ENCODE measurements around the gene AHNAK.

Gene AHNAK

GRCh38 chr11:62430425-62430824 is 116.2 kb downstream of the AHNAK start:
- DNase-seq = no peak

- no peak for DNase-seq
Observed at GRCh38 chr11:62428871-62429560, 117.6 kb downstream of the AHNAK start.

- peak in 1 of 3 experiments; percentile 28 for DNase-seq
Observed at GRCh38 chr11:62427630-62428233, 118.9 kb downstream of the AHNAK start.

GRCh38 chr11:62423012-62423411 is 123.6 kb downstream of the AHNAK start:
- DNase-seq = no peak

- DNase-seq = no peak
Observed at GRCh38 chr11:62421996-62422395, 124.6 kb downstream of the AHNAK start.

- no peak for DNase-seq
Observed at GRCh38 chr11:62420882-62421281, 125.7 kb downstream of the AHNAK start.

GRCh38 chr11:62419943-62420342 is 126.7 kb downstream of the AHNAK start:
- DNase-seq = no peak

GRCh38 chr11:62419314-62419929 is 127.2 kb downstream of the AHNAK start:
- no peak for DNase-seq

- no peak for DNase-seq
Observed at GRCh38 chr11:62418733-62419132, 127.9 kb downstream of the AHNAK start, which contains the start of gene SCGB1A1. Gene SCGB1A1 (plus strand): TSS chr11:62419033. CDS start chr11:62419096, 63 bp downstream.

- no peak for DNase-seq
Observed at GRCh38 chr11:62418136-62418535, 128.5 kb downstream of the AHNAK start.

GRCh38 chr11:62416596-62416995 is 130.0 kb downstream of the AHNAK start:
- no peak for DNase-seq

GRCh38 chr11:62413060-62413696 is 133.4 kb downstream of the AHNAK start:
- DNase-seq = no peak

- DNase-seq = no peak
Observed at GRCh38 chr11:62411524-62411923, 135.1 kb downstream of the AHNAK start.

GRCh38 chr11:62410972-62411371 is 135.6 kb downstream of the AHNAK start:
- no peak for DNase-seq

GRCh38 chr11:62409831-62410230 is 136.8 kb downstream of the AHNAK start:
- no peak for DNase-seq

GRCh38 chr11:62406034-62406433 is 140.6 kb downstream of the AHNAK start:
- no peak for DNase-seq

- no peak for DNase-seq
Observed at GRCh38 chr11:62404901-62405300, 141.7 kb downstream of the AHNAK start.

- no peak for DNase-seq
Observed at GRCh38 chr11:62404435-62404834, 142.2 kb downstream of the AHNAK start.

GRCh38 chr11:62402960-62403730 is 143.5 kb downstream of the AHNAK start:
- DNase-seq = no peak

GRCh38 chr11:62402226-62402959 is 144.2 kb downstream of the AHNAK start:
- no peak for DNase-seq

GRCh38 chr11:62401811-62402210 is 144.8 kb downstream of the AHNAK start:
- DNase-seq = no peak

GRCh38 chr11:62401356-62401755 is 145.2 kb downstream of the AHNAK start:
- no peak for DNase-seq

Data from NCI-H1417 (cell line).